ENCODE measurements around the gene G6PC1. TPM values are rescaled to one million over a fixed set of nuclear protein-coding genes. Genes with fewer than 3 reads are reported as not detected.
"Not testable (repeated sequence)": the region's sequence is repeated elsewhere in the genome, so short reads cannot be mapped to it uniquely, and the experiment has no call there.

Gene G6PC1
- polyA plus RNA-seq (2013, experiment 1 of 2): not detected
- not detected for polyA plus RNA-seq (2013, experiment 2 of 2)

GRCh38 chr17:42900460-42901331 lies at the start of gene G6PC1:
Gene G6PC1 (plus strand): TSS chr17:42900799. CDS start chr17:42900877, 78 bp downstream.
- no peaks in the 10 kb centered on the region for H3K36me3 ChIP-seq (replicated peaks in 1 of 2; ENCODE audit: control insufficient read depth in 2 of 2, insufficient read depth in 2 of 2, low read length in 2 of 2)
- no peak within 1 kb of the TSS for H3K4ac ChIP-seq (ENCODE audit: low read length)
- no peak within 1 kb of the TSS for H3K4me3 ChIP-seq (ENCODE audit: low read length in 2 of 2)
- no peak within 1 kb of the TSS for H2AFZ ChIP-seq (ENCODE audit: low read length)
- no peaks in the 10 kb centered on the region for H3K9me3 ChIP-seq (replicated peaks in 1 of 2; ENCODE audit: control insufficient read depth in 2 of 2, insufficient read depth in 1 of 2, low read depth in 1 of 2, low read length in 2 of 2)
- WGBS, 2 donors (ENCODE audit: extremely low coverage in 2 of 2, insufficient read length in 2 of 2, insufficient replicate concordance in 1 of 2): no CpG with 5 or more reads among the region's 12 CpGs
- H3K14ac ChIP-seq (ENCODE audit: low read length): no peak within 1 kb of the TSS
- H3K79me1 ChIP-seq (ENCODE audit: low read depth, low read length): no peaks in the 10 kb centered on the region
- no peaks in the 10 kb centered on the region for H3K4me1 ChIP-seq (ENCODE audit: control insufficient read depth in 2 of 2, insufficient read depth in 1 of 2, low read depth in 1 of 2, low read length in 2 of 2)
- DNase-seq (ENCODE audit: low spot score): no peak
- no peak within 1 kb of the TSS for H2BK12ac ChIP-seq (ENCODE audit: low read length)
- H3K27me3 ChIP-seq (ENCODE audit: control insufficient read depth in 3 of 3, insufficient read depth in 3 of 3, low read depth in 1 of 3, low read length in 3 of 3): peaks cover 0 to 25% (median 0%) of the 10 kb centered on the region in 3 experiments
- no peak within 1 kb of the TSS for H2BK120ac ChIP-seq (ENCODE audit: low read depth, low read length)
- H3K27ac ChIP-seq (replicated peaks; ENCODE audit: low read length): no peak within 1 kb of the TSS
- H3K9ac ChIP-seq (ENCODE audit: low read depth, low read length, poor library complexity): no peak within 1 kb of the TSS
- H4K91ac ChIP-seq (ENCODE audit: low read depth, low read length, poor library complexity): no peak within 1 kb of the TSS
- no peak within 1 kb of the TSS for H4K8ac ChIP-seq (ENCODE audit: low read depth, low read length)
- no peak within 1 kb of the TSS for H3K4me2 ChIP-seq (ENCODE audit: insufficient read depth, low read length, poor library complexity, severe bottlenecking)
- H2BK15ac ChIP-seq (ENCODE audit: low read length): no peak within 1 kb of the TSS
- H3K23ac ChIP-seq (ENCODE audit: low read depth, low read length, poor library complexity): no peak within 1 kb of the TSS
- no peak within 1 kb of the TSS for H2BK5ac ChIP-seq (ENCODE audit: low read length)
- H2AK5ac ChIP-seq (ENCODE audit: low read depth, low read length): no peak within 1 kb of the TSS
- H3K18ac ChIP-seq (ENCODE audit: low read length): no peak within 1 kb of the TSS

GRCh38 chr17:42850954-42851353 lies 49.6 kb upstream of the G6PC1 start, which contains the start of gene AOC3:
Gene AOC3 (plus strand): TSS chr17:42851199. CDS start chr17:42851344, 145 bp downstream.
- Histone ChIP-seq H3K4me2 (ENCODE audit: insufficient read depth, low read length, poor library complexity, severe bottlenecking) (no peak within 1 kb of the TSS), H3K14ac (ENCODE audit: low read length) (no peak within 1 kb of the TSS), H3K4me3 (ENCODE audit: low read length in 2 of 2) (no peak within 1 kb of the TSS), H2BK5ac (ENCODE audit: low read length) (no peak within 1 kb of the TSS), H2BK15ac (ENCODE audit: low read length) (no peak within 1 kb of the TSS), H3K23ac (ENCODE audit: low read depth, low read length, poor library complexity) (no peak within 1 kb of the TSS), H3K79me1 (ENCODE audit: low read depth, low read length) (no peaks in the 10 kb centered on the region), H3K9ac (ENCODE audit: low read depth, low read length, poor library complexity) (no peak within 1 kb of the TSS), H4K8ac (ENCODE audit: low read depth, low read length) (no peak within 1 kb of the TSS), H2AK5ac (ENCODE audit: low read depth, low read length) (peak within 1 kb of the TSS; percentile 26), H3K36me3 (replicated peaks in 1 of 2; ENCODE audit: control insufficient read depth in 2 of 2, insufficient read depth in 2 of 2, low read length in 2 of 2) (peaks cover 0 to 5% of the 10 kb centered on the region in 2 donors), H3K4ac (ENCODE audit: low read length) (no peak within 1 kb of the TSS), H2BK12ac (ENCODE audit: low read length) (no peak within 1 kb of the TSS), H4K91ac (ENCODE audit: low read depth, low read length, poor library complexity) (peak within 1 kb of the TSS; percentile 1), H3K27me3 (ENCODE audit: control insufficient read depth in 3 of 3, insufficient read depth in 3 of 3, low read depth in 1 of 3, low read length in 3 of 3) (no peaks in the 10 kb centered on the region), H3K27ac (replicated peaks; ENCODE audit: low read length) (no peak within 1 kb of the TSS), H3K9me3 (replicated peaks in 1 of 2; ENCODE audit: control insufficient read depth in 2 of 2, insufficient read depth in 1 of 2, low read depth in 1 of 2, low read length in 2 of 2) (no peaks in the 10 kb centered on the region), H3K18ac (ENCODE audit: low read length) (no peak within 1 kb of the TSS), H2AFZ (ENCODE audit: low read length) (peak within 1 kb of the TSS; percentile 47), H3K4me1 (ENCODE audit: control insufficient read depth in 2 of 2, insufficient read depth in 1 of 2, low read depth in 1 of 2, low read length in 2 of 2) (peaks cover 0 to 3% of the 10 kb centered on the region in 2 donors), H2BK120ac (ENCODE audit: low read depth, low read length) (no peak within 1 kb of the TSS)
- DNase-seq (ENCODE audit: low spot score): no peak
- WGBS, 2 donors (ENCODE audit: extremely low coverage in 2 of 2, insufficient read length in 2 of 2, insufficient replicate concordance in 1 of 2): no CpG with 5 or more reads among the region's 9 CpGs

DNA sequence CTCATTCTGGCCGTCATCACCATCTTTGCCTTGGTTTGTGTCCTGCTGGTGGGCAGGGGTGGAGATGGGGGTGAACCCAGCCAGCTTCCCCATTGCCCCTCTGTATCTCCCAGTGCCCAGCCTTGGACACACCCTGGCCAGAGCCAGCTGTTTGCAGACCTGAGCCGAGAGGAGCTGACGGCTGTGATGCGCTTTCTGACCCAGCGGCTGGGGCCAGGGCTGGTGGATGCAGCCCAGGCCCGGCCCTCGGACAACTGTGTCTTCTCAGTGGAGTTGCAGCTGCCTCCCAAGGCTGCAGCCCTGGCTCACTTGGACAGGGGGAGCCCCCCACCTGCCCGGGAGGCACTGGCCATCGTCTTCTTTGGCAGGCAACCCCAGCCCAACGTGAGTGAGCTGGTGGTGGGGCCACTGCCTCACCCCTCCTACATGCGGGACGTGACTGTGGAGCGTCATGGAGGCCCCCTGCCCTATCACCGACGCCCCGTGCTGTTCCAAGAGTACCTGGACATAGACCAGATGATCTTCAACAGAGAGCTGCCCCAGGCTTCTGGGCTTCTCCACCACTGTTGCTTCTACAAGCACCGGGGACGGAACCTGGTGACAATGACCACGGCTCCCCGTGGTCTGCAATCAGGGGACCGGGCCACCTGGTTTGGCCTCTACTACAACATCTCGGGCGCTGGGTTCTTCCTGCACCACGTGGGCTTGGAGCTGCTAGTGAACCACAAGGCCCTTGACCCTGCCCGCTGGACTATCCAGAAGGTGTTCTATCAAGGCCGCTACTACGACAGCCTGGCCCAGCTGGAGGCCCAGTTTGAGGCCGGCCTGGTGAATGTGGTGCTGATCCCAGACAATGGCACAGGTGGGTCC lies 49.0 kb upstream of the G6PC1 start:
- H3K4ac ChIP-seq (ENCODE audit: low read length); H2BK12ac ChIP-seq (ENCODE audit: low read length); H2AK5ac ChIP-seq (ENCODE audit: low read depth, low read length); H2BK15ac ChIP-seq (ENCODE audit: low read length); H3K23ac ChIP-seq (ENCODE audit: low read depth, low read length, poor library complexity); H2BK120ac ChIP-seq (ENCODE audit: low read depth, low read length); H3K9ac ChIP-seq (ENCODE audit: low read depth, low read length, poor library complexity); H3K4me2 ChIP-seq (ENCODE audit: insufficient read depth, low read length, poor library complexity, severe bottlenecking); H3K4me1 ChIP-seq (ENCODE audit: control insufficient read depth in 2 of 2, insufficient read depth in 1 of 2, low read depth in 1 of 2, low read length in 2 of 2); H3K9me3 ChIP-seq (replicated peaks in 1 of 2; ENCODE audit: control insufficient read depth in 2 of 2, insufficient read depth in 1 of 2, low read depth in 1 of 2, low read length in 2 of 2); H3K79me1 ChIP-seq (ENCODE audit: low read depth, low read length); H3K4me3 ChIP-seq (ENCODE audit: low read length in 2 of 2); DNase-seq (ENCODE audit: low spot score); H4K8ac ChIP-seq (ENCODE audit: low read depth, low read length); H3K14ac ChIP-seq (ENCODE audit: low read length); H4K91ac ChIP-seq (ENCODE audit: low read depth, low read length, poor library complexity); H3K18ac ChIP-seq (ENCODE audit: low read length); H3K36me3 ChIP-seq (replicated peaks in 1 of 2; ENCODE audit: control insufficient read depth in 2 of 2, insufficient read depth in 2 of 2, low read length in 2 of 2); H3K27ac ChIP-seq (replicated peaks; ENCODE audit: low read length); H3K27me3 ChIP-seq (ENCODE audit: control insufficient read depth in 3 of 3, insufficient read depth in 3 of 3, low read depth in 1 of 3, low read length in 3 of 3); H2BK5ac ChIP-seq (ENCODE audit: low read length): not testable (repeated sequence)
- WGBS, 2 donors (ENCODE audit: extremely low coverage in 2 of 2, insufficient read length in 2 of 2, insufficient replicate concordance in 1 of 2): no CpG with 5 or more reads among the region's 28 CpGs
- H2AFZ ChIP-seq (ENCODE audit: low read length): peak overlapping the region; percentile 47

DNA sequence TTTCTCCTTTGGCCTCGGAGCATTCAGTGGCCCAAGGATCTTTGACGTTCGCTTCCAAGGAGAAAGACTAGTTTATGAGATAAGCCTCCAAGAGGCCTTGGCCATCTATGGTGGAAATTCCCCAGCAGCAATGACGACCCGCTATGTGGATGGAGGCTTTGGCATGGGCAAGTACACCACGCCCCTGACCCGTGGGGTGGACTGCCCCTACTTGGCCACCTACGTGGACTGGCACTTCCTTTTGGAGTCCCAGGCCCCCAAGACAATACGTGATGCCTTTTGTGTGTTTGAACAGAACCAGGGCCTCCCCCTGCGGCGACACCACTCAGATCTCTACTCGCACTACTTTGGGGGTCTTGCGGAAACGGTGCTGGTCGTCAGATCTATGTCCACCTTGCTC lies 48.2 kb upstream of the G6PC1 start:
- no peak overlapping the region for H3K4me2 ChIP-seq (ENCODE audit: insufficient read depth, low read length, poor library complexity, severe bottlenecking)
- no peak overlapping the region for H4K91ac ChIP-seq (ENCODE audit: low read depth, low read length, poor library complexity)
- no peak overlapping the region for H2AK5ac ChIP-seq (ENCODE audit: low read depth, low read length)
- H2BK15ac ChIP-seq (ENCODE audit: low read length): no peak overlapping the region
- H3K4ac ChIP-seq (ENCODE audit: low read length): no peak overlapping the region
- no peak for DNase-seq (ENCODE audit: low spot score)
- no CpG with 5 or more reads among the region's 15 CpGs for WGBS, 2 donors (ENCODE audit: extremely low coverage in 2 of 2, insufficient read length in 2 of 2, insufficient replicate concordance in 1 of 2)
- no peaks in the 10 kb centered on the region for H3K79me1 ChIP-seq (ENCODE audit: low read depth, low read length)
- peak overlapping the region; percentile 16 for H2BK12ac ChIP-seq (ENCODE audit: low read length)
- no peak overlapping the region for H2BK120ac ChIP-seq (ENCODE audit: low read depth, low read length)
- H2BK5ac ChIP-seq (ENCODE audit: low read length): no peak overlapping the region
- no peak overlapping the region for H2AFZ ChIP-seq (ENCODE audit: low read length)
- no peaks in the 10 kb centered on the region for H3K36me3 ChIP-seq (replicated peaks in 1 of 2; ENCODE audit: control insufficient read depth in 2 of 2, insufficient read depth in 2 of 2, low read length in 2 of 2)
- peaks cover 0 to 3% of the 10 kb centered on the region in 2 donors for H3K4me1 ChIP-seq (ENCODE audit: control insufficient read depth in 2 of 2, insufficient read depth in 1 of 2, low read depth in 1 of 2, low read length in 2 of 2)
- no peak overlapping the region for H3K23ac ChIP-seq (ENCODE audit: low read depth, low read length, poor library complexity)
- H3K18ac ChIP-seq (ENCODE audit: low read length): no peak overlapping the region
- no peak overlapping the region for H3K14ac ChIP-seq (ENCODE audit: low read length)
- peak overlapping the region; percentile 9 for H4K8ac ChIP-seq (ENCODE audit: low read depth, low read length)
- H3K4me3 ChIP-seq (ENCODE audit: low read length in 2 of 2): no peak overlapping the region
- H3K27ac ChIP-seq (replicated peaks; ENCODE audit: low read length): no peak overlapping the region
- no peaks in the 10 kb centered on the region for H3K9me3 ChIP-seq (replicated peaks in 1 of 2; ENCODE audit: control insufficient read depth in 2 of 2, insufficient read depth in 1 of 2, low read depth in 1 of 2, low read length in 2 of 2)
- no peaks in the 10 kb centered on the region for H3K27me3 ChIP-seq (ENCODE audit: control insufficient read depth in 3 of 3, insufficient read depth in 3 of 3, low read depth in 1 of 3, low read length in 3 of 3)
- H3K9ac ChIP-seq (ENCODE audit: low read depth, low read length, poor library complexity): no peak overlapping the region
